Osteoblast (primary cell): ENCODE results near the gene ECHDC3. TPM values are rescaled to one million over a fixed set of nuclear protein-coding genes. Genes with fewer than 3 reads are reported as not detected.

Source experiments
- DNase-seq: peaks from one replicate; pipeline ENCODE4 v3.0.0; 2011; ENCODE audit warnings: low spot score, mixed read lengths; ENCODE audit not compliant: insufficient read length; ENCODE audit errors: missing footprints
- H2AFZ ChIP-seq: 2 replicates; pipeline ENCODE4 v1.6.0; 2011; ENCODE audit warnings: mild to moderate bottlenecking, low read length
- H3K27ac ChIP-seq: 2 replicates; pipeline ENCODE4 v1.5.1; 2011; ENCODE audit warnings: mild to moderate bottlenecking, low read depth, low read length, moderate library complexity
- H3K27me3 ChIP-seq: 2 replicates; pipeline ENCODE4 v1.6.0; 2012; ENCODE audit warnings: mild to moderate bottlenecking, control low read depth, inconsistent platforms, low read length, moderate library complexity; ENCODE audit not compliant: insufficient read depth
- H3K36me3 ChIP-seq: 2 replicates; pipeline ENCODE4 v1.5.1; 2011; ENCODE audit warnings: mild to moderate bottlenecking, low read length, control low read depth, moderate library complexity; ENCODE audit not compliant: insufficient read depth
- H3K4me1 ChIP-seq: 2 replicates; pipeline ENCODE4 v1.5.1; 2011; ENCODE audit warnings: mild to moderate bottlenecking, low read length, control low read depth, moderate library complexity; ENCODE audit not compliant: insufficient read depth
- H3K4me2 ChIP-seq: 2 replicates; pipeline ENCODE4 v1.6.0; 2011; ENCODE audit warnings: mild to moderate bottlenecking, low read length; ENCODE audit not compliant: insufficient read depth
- H3K4me3 ChIP-seq: fragments of 200-600 bp; sonication (generic); 3 replicates; pipeline ENCODE4 v1.5.1; 2012; ENCODE audit warnings: mild to moderate bottlenecking, low read length, inconsistent platforms; ENCODE audit not compliant: insufficient read depth
- H3K79me2 ChIP-seq: 2 replicates; pipeline ENCODE4 v1.6.0; 2012; ENCODE audit warnings: mild to moderate bottlenecking, low read length, control low read depth, inconsistent platforms; ENCODE audit not compliant: insufficient read depth
- H3K9me3 ChIP-seq: 2 replicates; pipeline ENCODE4 v1.5.1; 2011; ENCODE audit warnings: low read depth, low read length, control low read depth
- H4K20me1 ChIP-seq: 2 replicates; pipeline ENCODE4 v1.6.0; 2012; ENCODE audit warnings: mild to moderate bottlenecking, low read length, control low read depth; ENCODE audit not compliant: insufficient read depth
- total RNA-seq: library from RNA; depleted of rRNA; stranded (reverse); fragments of >200 nt; gene quantifications from 2 replicates; pipeline ENCODE4 v1.2.3, GENCODE V29; 2012
- TF ChIP-seq, protein P1 (sequence below): IDR thresholded peaks from 2 replicates; pipeline ENCODE4 v1.5.1; 2011; ENCODE audit warnings: mild to moderate bottlenecking, low read depth, low read length, moderate library complexity; ENCODE audit errors: extremely low read depth

ECHDC3 gene
- total RNA-seq, 1 donor, result 0.36 TPM

DNA sequence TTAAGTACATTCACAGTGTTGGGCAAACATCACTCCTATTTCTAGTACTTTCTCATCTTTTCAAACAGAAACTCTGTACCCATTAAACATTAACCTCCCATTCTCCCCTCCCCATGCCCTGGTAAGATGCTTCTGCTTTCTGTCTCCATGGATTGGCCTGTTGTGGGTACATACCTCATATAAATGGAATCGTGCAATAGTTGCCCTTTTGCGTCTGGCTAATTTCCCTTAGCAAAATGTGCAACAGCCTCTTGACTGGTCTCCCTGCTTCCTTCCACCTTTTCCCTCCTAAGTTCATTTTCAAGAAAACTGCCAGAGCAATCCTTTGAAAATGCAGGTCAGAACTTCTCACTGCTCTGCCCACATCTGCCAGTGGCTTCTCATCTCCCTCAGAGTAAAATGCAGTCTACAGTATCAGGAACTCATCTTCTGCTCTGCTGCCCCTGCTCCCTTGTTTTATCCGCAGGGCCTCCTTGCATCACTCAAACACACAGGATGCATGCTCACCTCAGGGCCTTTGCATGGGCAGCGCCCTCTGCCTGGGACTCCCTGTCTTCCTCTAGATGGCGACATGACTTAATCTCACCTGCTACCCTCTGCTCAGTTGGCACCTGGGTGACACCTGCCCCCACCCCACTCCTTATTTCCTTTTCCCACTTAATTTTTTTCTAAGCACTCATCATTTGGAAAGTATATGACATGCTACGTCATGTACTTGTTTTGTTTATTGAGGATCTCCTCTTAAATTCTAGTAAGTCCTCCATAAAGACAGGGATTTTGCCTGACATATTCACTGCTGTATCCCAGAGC, 44.3 kb upstream of the ECHDC3 start:
- H2AFZ ChIP-seq, result no peak overlapping the region
- H3K9me3 ChIP-seq, result no peaks in the 10 kb centered on the region
- H3K27me3 ChIP-seq, result no peaks in the 10 kb centered on the region
- no peak overlapping the region for H3K27ac ChIP-seq
- no peak overlapping the region for H3K4me2 ChIP-seq
- no peak for DNase-seq
- no peaks in the 10 kb centered on the region for H3K36me3 ChIP-seq
- H3K79me2 ChIP-seq, result no peaks in the 10 kb centered on the region
- H4K20me1 ChIP-seq, result no peaks in the 10 kb centered on the region
- TF ChIP-seq, protein P1, sequence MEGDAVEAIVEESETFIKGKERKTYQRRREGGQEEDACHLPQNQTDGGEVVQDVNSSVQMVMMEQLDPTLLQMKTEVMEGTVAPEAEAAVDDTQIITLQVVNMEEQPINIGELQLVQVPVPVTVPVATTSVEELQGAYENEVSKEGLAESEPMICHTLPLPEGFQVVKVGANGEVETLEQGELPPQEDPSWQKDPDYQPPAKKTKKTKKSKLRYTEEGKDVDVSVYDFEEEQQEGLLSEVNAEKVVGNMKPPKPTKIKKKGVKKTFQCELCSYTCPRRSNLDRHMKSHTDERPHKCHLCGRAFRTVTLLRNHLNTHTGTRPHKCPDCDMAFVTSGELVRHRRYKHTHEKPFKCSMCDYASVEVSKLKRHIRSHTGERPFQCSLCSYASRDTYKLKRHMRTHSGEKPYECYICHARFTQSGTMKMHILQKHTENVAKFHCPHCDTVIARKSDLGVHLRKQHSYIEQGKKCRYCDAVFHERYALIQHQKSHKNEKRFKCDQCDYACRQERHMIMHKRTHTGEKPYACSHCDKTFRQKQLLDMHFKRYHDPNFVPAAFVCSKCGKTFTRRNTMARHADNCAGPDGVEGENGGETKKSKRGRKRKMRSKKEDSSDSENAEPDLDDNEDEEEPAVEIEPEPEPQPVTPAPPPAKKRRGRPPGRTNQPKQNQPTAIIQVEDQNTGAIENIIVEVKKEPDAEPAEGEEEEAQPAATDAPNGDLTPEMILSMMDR, result no peak
- no peak overlapping the region for H3K4me3 ChIP-seq
- no peaks in the 10 kb centered on the region for H3K4me1 ChIP-seq

DNA sequence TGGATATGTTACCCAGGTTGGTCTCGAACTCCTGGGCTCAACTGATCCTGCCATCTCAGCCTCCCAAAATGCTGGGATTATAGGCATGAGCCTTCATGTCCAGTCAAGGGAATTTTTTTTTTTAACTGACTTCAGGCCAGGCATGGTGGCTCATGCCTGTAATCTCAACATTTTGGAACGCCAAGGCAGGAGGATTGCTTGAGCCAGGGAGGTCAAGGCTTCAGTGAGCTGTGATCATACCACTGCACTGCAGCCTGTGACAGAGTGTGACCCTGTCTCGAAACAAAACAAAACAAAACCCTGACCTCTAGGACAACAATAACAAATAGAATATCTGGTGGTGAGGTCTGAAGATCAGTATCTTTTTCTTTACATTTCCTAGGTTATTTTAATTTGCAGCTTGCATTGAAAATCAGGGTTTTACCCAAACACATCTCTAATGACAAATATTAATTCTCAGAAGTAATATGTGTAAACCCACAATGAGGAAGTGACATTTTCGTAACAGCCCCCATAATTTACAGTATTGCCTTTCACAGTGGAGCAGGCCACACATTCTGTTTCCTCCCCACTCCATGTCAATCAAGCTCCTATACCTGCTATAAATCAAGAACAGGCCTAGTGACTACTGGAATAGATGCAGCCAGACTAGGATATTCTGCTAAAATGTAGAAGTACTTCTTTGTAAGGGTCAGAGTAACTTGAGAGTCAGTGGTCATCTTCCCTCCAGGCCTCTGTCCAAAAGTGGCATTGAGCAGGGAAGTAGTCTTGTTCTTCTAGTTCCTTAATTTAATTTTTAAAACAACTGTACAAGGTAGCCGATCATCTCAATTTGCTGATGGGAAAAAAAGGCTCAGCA, 43.3 kb upstream of the ECHDC3 start:
- TF ChIP-seq, protein P1, result no peak
- Histone ChIP-seq H3K36me3 (no peaks in the 10 kb centered on the region), H3K4me2 (no peak overlapping the region), H4K20me1 (no peaks in the 10 kb centered on the region), H3K27ac (no peak overlapping the region), H3K4me3 (no peak overlapping the region), H3K27me3 (no peaks in the 10 kb centered on the region), H2AFZ (no peak overlapping the region), H3K9me3 (no peaks in the 10 kb centered on the region), H3K4me1 (no peaks in the 10 kb centered on the region), H3K79me2 (no peaks in the 10 kb centered on the region)
- no peak for DNase-seq

DNA sequence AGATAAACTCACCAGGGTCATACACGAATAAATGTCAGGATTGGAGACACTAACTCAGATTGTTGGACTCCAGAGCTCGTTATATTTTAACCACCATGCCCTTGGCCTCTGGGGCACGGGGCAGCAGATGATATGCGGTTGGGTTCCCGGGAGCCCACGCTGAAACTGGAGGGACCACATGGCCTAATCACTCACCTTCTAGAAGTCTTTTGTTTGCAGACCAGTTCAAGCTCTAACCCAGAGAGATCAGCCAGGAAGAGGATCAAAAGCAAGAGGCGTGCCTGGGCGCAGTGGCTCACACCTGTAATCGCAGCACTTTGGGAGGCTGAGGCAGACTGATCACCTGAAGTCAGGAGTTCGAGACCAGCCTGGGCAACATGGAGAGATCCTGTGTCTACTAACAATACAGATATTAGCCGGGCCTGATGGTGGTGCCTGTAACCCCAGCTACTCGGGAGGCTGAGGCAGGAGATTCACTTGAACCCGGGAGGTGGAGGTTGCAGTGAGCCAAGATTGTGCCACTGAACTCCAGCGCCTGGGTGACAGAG, 42.6 kb upstream of the ECHDC3 start:
- H3K27me3 ChIP-seq, result no peaks in the 10 kb centered on the region
- no peaks in the 10 kb centered on the region for H4K20me1 ChIP-seq
- no peaks in the 10 kb centered on the region for H3K36me3 ChIP-seq
- no peaks in the 10 kb centered on the region for H3K9me3 ChIP-seq
- DNase-seq, result no peak
- no peak overlapping the region for H2AFZ ChIP-seq
- H3K4me3 ChIP-seq, result no peak overlapping the region
- TF ChIP-seq, protein P1, result no peak
- no peak overlapping the region for H3K4me2 ChIP-seq
- H3K79me2 ChIP-seq, result no peaks in the 10 kb centered on the region
- H3K4me1 ChIP-seq, result no peaks in the 10 kb centered on the region
- no peak overlapping the region for H3K27ac ChIP-seq

DNA sequence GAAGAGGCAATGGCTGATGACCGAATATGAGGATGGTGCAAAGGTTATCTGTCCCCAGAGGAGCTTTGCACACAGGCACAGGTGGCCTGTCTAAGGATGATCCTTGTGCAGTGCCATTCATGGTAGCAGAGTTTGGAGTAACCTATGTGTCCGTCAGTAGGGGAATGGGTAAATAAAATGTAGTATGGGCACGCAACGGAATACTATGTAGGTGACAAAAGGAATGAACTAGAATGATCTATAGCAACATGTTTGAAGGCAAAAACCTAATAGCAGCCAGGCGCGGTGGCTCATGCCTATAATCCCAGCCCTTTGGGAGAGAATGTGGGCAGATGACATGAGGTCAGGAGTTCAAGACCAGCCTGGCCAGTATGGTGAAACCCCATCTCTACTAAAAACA, 41.6 kb upstream of the ECHDC3 start:
- Histone ChIP-seq H3K4me2 (no peak overlapping the region), H3K27me3 (no peaks in the 10 kb centered on the region), H3K27ac (no peak overlapping the region), H3K79me2 (no peaks in the 10 kb centered on the region), H3K4me1 (no peaks in the 10 kb centered on the region), H2AFZ (no peak overlapping the region), H3K4me3 (no peak overlapping the region), H3K36me3 (no peaks in the 10 kb centered on the region), H4K20me1 (no peaks in the 10 kb centered on the region), H3K9me3 (no peaks in the 10 kb centered on the region)
- TF ChIP-seq, protein P1, result no peak
- no peak for DNase-seq
